ENCODE results near the gene NSMCE4A. TPM values are rescaled to one million over a fixed set of nuclear protein-coding genes. Genes with fewer than 3 reads are reported as not detected.

Gene NSMCE4A
- total and polyA plus RNA-seq, 2 of the 8 experiments (the other 6 are each of a cell fraction or from before 2014, with no cell fraction given), result 48.6 to 66.0 TPM

DNA sequence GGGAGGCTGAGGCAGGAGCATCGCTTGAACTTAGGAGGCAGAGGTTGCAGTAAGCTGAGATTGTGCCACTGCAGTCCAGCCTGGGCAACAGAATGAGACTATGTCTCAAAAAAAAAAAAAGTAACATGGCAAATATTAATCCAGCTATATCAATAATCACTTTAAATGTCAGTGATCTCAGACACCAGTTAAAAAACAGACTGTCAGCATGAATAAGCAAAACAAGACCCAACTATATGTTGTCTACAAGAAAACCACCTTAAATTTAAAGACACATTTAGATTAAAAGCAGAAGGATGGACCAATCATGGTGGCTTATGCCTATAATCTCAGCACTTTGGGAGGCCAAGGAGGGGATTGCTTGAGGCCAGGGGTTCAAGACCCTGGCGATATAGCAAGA lies 38.7 kb downstream of the NSMCE4A start:
- Histone ChIP-seq H3K79me2 (ENCODE audit: control insufficient read depth in 1 of 2, insufficient read depth in 2 of 2, low read length in 2 of 2) (no peaks in the 10 kb centered on the region), H4K20me1 (replicated peaks in 1 of 2; ENCODE audit: control insufficient read depth in 1 of 2, insufficient read depth in 2 of 2, low read length in 2 of 2) (no peaks in the 10 kb centered on the region), H3K9me3 (ENCODE audit: insufficient read depth in 2 of 2, low read depth in 1 of 2, low read length in 1 of 2) (no peaks in the 10 kb centered on the region), H2BK5ac (ENCODE audit: low read depth, low read length) (no peak overlapping the region), H2BK15ac (ENCODE audit: low read length) (no peak overlapping the region), H4K5ac (ENCODE audit: insufficient read length, low read depth, low read length) (no peak overlapping the region), H4K91ac (replicated peaks; ENCODE audit: insufficient read length, low read length) (no peak overlapping the region), H3K4ac (replicated peaks; ENCODE audit: insufficient read length, low read depth, low read length) (no peak overlapping the region), H2BK12ac (ENCODE audit: low read depth, low read length) (no peak overlapping the region), H3K14ac (ENCODE audit: insufficient read length) (no peak overlapping the region), H3K4me1 (replicated peaks in 1 of 4; ENCODE audit: control insufficient read depth in 3 of 4, insufficient read depth in 4 of 4, low read length in 3 of 4) (no peaks in the 10 kb centered on the region), H3K4me2 (ENCODE audit: insufficient read depth in 1 of 2, low read depth in 2 of 2, low read length in 2 of 2) (no peak overlapping the region), H3K4me3 (ENCODE audit: extremely low read depth in 1 of 4, insufficient read depth in 2 of 4, low read depth in 3 of 4, low read length in 4 of 4) (no peak overlapping the region), H3K23me2 (ENCODE audit: low read depth, low read length) (no peaks in the 10 kb centered on the region), H3K36me3 (ENCODE audit: control insufficient read depth in 2 of 4, insufficient read depth in 4 of 4, low read length in 3 of 4) (no peaks in the 10 kb centered on the region), H3K79me1 (ENCODE audit: low read depth, low read length) (no peaks in the 10 kb centered on the region), H2AFZ (ENCODE audit: low read length) (no peak overlapping the region), H2BK120ac (replicated peaks; ENCODE audit: low read depth, low read length) (no peak overlapping the region), H3K56ac (replicated peaks; ENCODE audit: insufficient read length, low read depth, low read length) (no peak overlapping the region), H3K27me3 (replicated peaks in 1 of 4; ENCODE audit: control insufficient read depth in 3 of 4, extremely low read depth in 1 of 4, insufficient read depth in 3 of 4, low read length in 3 of 4) (no peaks in the 10 kb centered on the region), H3K23ac (ENCODE audit: insufficient read length) (no peak overlapping the region), H3K18ac (ENCODE audit: extremely low read depth, low read length) (no peak overlapping the region), H4K8ac (ENCODE audit: extremely low read depth, insufficient read depth, low read length) (no peak overlapping the region), H3K27ac (ENCODE audit: low read depth, low read length) (no peak overlapping the region), H2AK5ac (ENCODE audit: low read depth, low read length) (no peak overlapping the region), H3K9ac (replicated peaks in 1 of 4; ENCODE audit: extremely low read depth in 1 of 4, low read depth in 3 of 4, low read length in 3 of 4) (no peak overlapping the region), H2BK20ac (ENCODE audit: low read length) (no peak overlapping the region)
- ChIA-PET CTCF (ENCODE audit: partially characterized antibody) (interaction anchor here (1.0 kb wide), 1 partner anchor 109 kb away, joined by 3 read pairs; no protein-coding TSS in a partner anchor), POLR2A (ENCODE audit: partially characterized antibody) (interaction anchor here (1.2 to 1.5 kb wide), 2 partner anchors 8 to 16 kb away, joined by 3 to 6 read pairs; partner anchors contain the start of gene ATE1)
- 88% methylated on average over 2 of the region's 2 CpGs; no CpG with 5 or more reads in 1 of the 2 experiments for WGBS, 2 experiments (ENCODE audit: extremely low coverage in 1 of 2, insufficient coverage in 1 of 2, insufficient read length in 1 of 2, insufficient replicate concordance in 2 of 2, low coverage in 1 of 2, low lambda C conversion rate in 2 of 2, missing lambda C conversion rate in 1 of 2)
- FAIRE-seq (no peak), DNase-seq (ENCODE audit: low read depth in 1 of 2, low spot score in 2 of 2) (no peak)
- TF ChIP-seq HDAC2 (IDR thresholded peaks at IDR 0.05; ENCODE audit: borderline replicate concordance in 1 of 2, low read depth in 2 of 2, low read length in 2 of 2) (no peak), PHF8 (conservative IDR thresholded peaks at IDR 0.05; ENCODE audit: low read depth, low read length) (no peak), ASH2L (IDR thresholded peaks at IDR 0.05; ENCODE audit: low read length) (no peak), BACH1 (IDR thresholded peaks at IDR 0.05; ENCODE audit: low read length) (no peak), SP2 (IDR thresholded peaks at IDR 0.05; ENCODE audit: low read length) (no peak), CREB1 (IDR thresholded peaks at IDR 0.05) (no peak), POLR2A (IDR thresholded peaks at IDR 0.05; ENCODE audit: control extremely low read depth in 1 of 2, low read depth in 2 of 2, low read length in 2 of 2) (no peak), EGR1 (IDR thresholded peaks at IDR 0.05; ENCODE audit: borderline replicate concordance, low read depth, low read length) (no peak), SRF (IDR thresholded peaks at IDR 0.05; ENCODE audit: low read depth, low read length) (no peak), SIN3A (conservative IDR thresholded peaks at IDR 0.05 in 1 of 2, IDR thresholded peaks at IDR 0.05 in 1 of 2; ENCODE audit: low read depth in 1 of 2, low read length in 2 of 2) (no peak), KDM5A (IDR thresholded peaks at IDR 0.05; ENCODE audit: low read length) (no peak)
- TF ChIP-seq, protein P1, sequence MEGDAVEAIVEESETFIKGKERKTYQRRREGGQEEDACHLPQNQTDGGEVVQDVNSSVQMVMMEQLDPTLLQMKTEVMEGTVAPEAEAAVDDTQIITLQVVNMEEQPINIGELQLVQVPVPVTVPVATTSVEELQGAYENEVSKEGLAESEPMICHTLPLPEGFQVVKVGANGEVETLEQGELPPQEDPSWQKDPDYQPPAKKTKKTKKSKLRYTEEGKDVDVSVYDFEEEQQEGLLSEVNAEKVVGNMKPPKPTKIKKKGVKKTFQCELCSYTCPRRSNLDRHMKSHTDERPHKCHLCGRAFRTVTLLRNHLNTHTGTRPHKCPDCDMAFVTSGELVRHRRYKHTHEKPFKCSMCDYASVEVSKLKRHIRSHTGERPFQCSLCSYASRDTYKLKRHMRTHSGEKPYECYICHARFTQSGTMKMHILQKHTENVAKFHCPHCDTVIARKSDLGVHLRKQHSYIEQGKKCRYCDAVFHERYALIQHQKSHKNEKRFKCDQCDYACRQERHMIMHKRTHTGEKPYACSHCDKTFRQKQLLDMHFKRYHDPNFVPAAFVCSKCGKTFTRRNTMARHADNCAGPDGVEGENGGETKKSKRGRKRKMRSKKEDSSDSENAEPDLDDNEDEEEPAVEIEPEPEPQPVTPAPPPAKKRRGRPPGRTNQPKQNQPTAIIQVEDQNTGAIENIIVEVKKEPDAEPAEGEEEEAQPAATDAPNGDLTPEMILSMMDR (IDR thresholded peaks at IDR 0.05; ENCODE audit: control extremely low read depth in 1 of 3, insufficient read depth in 1 of 3, low read depth in 1 of 3, low read length in 3 of 3), result no peak

Measured in H1 (cell line).